H1 (cell line): ENCODE data around the gene CPNE5. TPM values are rescaled to one million over a fixed set of nuclear protein-coding genes. Genes with fewer than 3 reads are reported as not detected.

Experiments
- FOSL1 ChIP-seq: IDR thresholded peaks from 2 replicates; pipeline ENCODE4 v1.6.1; 2011; ENCODE audit warnings: mild to moderate bottlenecking, low read depth, low read length, moderate library complexity; ENCODE audit not compliant: insufficient read depth
- polyA plus RNA-seq, 7 experiments: library from polyadenylated mRNA; depleted of rRNA in 3 of 7; stranded (reverse) in 5 of 7; unstranded in 2 of 7; fragments of >200 nt in 5 of 7; fragments of 200-250 nt in 2 of 7; gene quantifications; 1 replicate in 5 of 7; 2 replicates in 1 of 7; 4 replicates in 1 of 7; pipeline versions ENCODE4 v1.2.1 to v1.2.3, GENCODE V29; 2011 to 2013; ENCODE audit warnings: missing spikeins in 2 of 7, mixed read lengths in 2 of 7
- total RNA-seq: library from RNA; stranded (reverse); fragmentation: NEBNext Ultra II Directional; extraction: Animal tissue kit (Norgen Biotek cat#: 25700); gene quantifications from 2 replicates; pipeline ENCODE4 v1.2.1, GENCODE V29; 2021

Gene CPNE5
- total and polyA plus RNA-seq, 2 of the 8 experiments (the other 6 are each of a cell fraction or from before 2014, with no cell fraction given) = 0.88 to 1.8 TPM

DNA sequence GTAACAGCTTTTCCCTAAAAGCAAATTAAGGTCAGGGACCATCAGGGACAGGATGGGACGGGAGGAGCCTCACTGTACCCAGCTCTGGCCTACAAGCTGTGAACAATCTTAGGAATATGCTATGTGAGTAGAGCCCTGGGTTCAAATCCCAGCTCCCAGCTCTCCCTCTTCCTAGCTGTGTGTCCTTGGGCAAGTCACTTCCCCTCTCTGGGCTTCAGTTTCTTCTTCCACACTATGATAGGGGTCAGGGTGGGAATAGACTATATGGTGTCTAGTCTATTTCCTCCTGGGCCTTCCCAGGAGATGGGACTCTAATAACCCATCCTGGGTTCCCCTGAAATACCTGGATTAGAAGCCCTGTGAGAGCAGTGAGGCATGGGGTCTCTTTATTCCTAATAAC, 41.6 kb downstream of the CPNE5 start (continued):
- TF ChIP-seq FOSL1 = no peak
